GM19023 (cell line): ENCODE measurements around the gene LRMDA.

ENCODE experiments used
- ATAC-seq: cut with Tn5 transposase; IDR thresholded peaks from one replicate; pipeline ENCODE4 v1.9.1; 2021; ENCODE audit warnings: mild to moderate bottlenecking, moderate library complexity; ENCODE audit not compliant: unreplicated experiment

Gene LRMDA

DNA sequence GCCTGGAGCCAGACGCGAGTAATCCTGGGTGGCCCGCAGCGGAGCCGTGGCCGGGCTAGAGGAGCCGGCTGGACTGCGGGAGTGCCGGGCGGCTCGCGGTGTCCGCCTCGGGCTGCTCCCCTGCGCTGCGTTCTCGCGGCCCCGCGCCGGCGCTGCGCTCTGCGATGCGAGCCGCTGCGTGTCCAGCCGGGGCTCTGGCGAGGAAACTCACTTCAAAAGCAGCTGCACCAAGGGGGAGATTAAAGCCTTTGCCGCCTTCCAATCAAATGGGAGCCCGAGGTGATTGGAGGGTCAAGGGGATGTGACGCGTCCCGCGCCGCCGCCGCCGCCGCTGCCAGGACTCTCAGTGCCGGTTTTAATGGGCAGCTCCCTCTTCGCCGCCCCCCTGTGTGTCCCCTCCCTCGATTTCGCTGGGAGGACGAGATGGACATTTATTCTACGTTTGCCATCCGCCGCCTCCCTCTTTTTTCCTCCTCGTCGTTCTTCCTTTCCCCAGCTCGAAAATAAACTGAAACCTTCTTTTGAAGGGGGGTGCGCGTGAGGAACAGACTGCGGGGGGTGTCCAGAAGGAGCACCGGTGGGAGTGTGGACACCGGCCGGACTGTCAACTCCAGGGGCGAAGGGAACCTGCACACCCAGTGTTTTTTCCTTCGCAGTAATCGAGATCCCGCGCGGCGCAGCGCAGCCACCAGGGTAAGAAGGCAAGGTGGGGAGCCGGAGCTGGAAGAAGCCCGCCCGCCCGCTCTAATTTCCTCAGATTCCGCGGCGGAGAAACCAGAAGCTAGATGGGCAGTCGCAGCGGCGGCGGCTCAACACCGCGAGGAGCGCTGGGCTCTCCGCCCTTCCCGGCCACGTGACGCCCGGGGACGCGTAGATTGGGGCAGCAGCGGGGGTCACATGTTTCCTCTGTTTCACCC, 29.6 kb upstream of the LRMDA start, which contains the start of gene ZNF503:
Gene ZNF503 (minus strand): TSS at position 196 of the 917 bp plus-strand sequence. CDS start 345 bp downstream, outside the sequence.
- ATAC-seq = peak; percentile 57

DNA sequence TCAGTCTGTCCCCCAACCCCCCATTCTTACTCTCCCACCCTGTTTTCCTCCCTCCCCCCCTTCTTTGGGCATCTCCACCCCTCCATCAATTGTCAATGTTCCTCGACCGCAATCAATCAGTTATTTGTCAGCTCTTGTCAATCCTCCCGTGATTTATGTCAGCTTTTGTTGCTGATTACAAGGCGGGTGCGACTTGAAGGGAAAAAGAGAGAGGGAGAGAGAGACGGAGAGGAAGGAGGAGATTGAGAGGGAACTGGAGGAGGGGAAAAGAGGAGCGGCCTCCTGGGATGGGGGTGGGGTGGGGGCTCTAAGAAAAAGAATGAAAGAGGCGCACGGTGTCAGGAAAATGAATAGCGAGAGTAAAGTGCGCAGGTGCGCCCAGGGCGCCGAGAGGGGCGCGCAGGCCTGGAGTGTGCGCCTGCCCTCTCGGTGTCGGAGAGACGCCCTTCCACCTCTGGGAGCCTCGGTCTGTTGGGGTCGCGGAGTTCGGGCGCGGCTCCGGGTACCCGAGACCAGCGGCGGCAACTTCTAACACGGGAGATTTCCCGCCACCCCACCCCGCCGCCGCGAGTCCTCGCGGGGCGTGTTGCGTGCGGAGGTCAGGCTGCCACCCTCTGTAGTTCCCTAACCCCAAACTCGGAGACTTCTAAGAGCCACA, 28.8 kb upstream of the LRMDA start:
- no peak for ATAC-seq

DNA sequence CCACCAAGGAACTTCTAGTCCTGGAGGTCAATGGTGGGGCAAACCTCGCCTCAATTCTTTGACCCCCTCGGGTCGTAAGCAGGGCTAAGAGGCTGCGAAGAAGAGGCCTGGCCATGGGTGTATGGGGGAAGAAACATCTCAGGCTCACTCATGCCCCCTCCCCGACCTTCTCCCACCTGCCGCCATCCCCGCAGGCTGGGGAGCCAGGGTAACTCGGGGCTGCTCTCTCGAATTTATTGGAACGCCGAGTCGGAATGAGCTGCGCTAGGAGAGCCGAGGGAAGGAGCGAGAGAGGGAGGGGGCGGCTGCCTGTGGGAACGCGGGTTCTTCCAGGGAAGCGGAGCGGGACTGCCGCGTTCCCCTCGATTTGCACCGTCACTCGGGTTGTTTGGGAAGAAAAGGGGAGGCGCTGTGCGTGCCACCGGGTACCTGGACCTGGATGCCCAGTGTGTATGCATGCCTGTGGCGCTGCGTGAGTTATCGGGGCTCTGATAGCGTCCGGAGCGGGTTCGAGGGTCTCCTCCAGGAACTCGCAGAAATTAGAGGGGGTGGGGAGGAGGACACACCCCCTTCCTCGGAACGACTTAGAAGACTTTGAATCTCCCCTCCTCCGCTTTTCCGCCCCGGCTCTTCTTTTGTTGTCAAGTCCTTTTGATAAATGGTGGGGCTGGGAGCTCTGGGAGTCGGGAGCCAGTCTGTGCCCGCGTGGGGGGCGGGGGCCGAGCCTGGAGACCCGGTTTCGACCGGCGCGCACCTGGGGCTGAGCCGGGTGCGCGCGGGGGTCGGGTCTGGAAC, 28.1 kb upstream of the LRMDA start:
- ATAC-seq = no peak

DNA sequence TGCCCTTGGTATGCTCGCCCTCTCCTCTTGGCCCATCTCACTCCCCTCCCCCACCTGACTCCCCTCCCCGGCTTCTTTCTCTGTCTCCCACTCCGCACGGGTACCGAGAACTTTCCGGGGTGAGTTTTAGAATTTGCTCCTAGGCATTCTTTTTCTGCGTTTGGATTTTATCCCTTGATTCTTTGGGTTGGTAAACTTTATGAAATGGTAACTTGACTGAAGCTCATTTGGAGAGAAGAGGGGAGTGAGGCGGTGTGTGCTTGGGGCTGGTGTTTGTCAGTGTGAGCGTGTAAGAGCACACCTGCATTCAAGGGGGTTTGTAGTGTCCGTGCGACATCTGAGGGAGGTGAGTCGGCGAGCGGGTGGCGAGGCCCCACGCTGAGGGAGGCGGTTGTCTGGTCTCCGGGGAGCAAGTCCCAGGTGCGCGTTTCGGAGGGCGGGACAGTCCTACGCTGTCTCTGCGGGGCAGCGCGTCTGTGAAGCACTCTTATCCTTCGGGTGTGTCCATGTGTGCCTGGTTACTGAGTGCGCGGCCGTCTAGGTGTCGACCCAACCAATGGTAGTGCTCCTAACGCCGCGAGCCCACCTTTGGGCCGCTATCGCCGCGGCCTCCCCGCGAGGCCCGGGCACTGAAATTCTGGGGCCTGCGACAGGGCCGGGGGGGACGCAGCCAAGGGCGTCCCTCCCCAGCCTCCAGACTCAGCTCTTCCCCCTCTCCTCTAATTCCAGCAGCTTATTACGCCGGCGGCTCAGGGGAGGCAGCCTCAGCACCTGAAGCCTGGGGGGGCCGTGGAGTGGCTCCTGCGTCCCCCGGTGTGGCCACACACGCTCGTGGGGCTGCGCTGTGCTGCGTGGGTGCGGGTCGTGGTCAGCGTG, 27.2 kb upstream of the LRMDA start:
- ATAC-seq = no peak

DNA sequence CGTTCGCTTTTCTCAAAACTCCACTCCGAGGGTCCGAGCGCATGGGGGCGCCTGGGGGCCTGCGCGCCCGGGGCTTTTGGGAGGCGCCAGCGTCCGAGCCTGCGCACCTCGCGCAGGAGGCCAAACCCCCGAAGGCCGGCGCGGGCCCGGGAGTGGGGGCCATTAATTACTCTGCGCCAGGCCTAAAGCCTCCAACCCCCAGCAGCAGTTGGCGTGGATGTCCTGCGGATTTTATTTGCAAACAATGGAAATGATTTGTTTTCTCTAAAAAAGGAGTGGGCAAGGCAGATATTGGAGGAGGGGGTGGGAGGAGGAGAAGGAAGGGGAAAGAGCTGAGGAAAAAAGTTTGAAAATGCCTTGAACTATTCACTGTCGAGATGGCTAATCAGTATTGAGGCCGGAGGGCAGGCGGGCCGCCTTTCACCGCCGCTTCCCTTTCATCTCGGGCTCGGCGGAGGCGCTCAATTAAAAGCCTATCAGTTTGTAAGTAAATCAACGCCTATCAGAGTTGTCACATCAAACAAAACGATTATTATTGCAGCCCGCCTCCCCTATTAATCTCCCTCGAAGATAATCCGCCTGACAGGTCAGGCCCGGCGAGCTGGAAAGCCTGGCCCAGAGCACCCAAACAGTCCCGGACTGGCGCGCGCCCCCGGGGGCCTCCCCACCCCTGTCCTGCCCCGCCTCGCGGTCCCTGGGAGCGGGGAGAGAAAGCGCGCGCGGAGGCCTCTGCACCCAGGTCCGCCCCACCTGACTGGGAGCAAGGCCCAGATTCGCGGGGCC, 26.4 kb upstream of the LRMDA start:
- ATAC-seq = no peak

DNA sequence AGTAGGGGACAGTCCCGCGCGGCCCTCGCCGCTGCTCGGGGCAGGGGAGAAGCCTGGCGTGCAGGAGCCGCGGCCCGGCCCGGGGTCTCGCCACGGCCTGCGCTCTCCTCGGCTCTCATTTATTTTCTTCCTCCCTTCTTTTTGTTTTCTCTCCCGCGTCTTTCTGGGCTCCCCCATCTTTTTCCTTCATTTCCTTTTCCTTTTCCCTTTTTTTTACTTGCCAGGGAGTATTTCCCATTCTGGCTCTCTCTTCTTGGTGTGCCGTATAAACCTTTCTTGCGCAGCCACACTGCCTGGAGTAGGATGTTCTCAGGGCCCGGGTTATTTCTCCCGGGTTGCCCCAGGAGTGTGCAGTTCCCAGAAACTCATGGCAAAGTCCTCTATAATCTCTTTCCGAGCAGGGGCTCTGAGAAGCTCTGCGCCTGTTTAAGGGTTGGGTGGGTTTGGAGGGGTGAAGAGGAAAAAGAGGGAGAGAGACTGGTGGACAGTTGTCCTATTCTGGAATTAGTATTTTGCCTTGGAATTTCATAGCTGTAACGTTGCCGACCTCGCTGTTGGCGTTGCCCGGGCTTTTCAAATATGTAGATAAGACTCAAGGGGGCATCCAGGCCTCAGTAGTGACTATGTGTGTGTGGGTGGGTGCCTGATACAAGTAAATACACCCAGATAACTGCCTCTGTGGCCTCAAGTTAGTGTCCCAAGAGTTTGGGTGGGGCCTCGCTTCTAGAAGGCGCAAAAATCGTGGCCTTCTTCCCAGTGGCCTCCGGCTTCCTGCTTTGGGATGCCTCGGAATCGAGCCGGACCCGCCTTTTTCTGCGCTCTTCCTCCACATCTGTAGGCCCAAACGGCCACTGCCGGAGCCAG, 25.6 kb upstream of the LRMDA start:
- ATAC-seq = no peak

DNA sequence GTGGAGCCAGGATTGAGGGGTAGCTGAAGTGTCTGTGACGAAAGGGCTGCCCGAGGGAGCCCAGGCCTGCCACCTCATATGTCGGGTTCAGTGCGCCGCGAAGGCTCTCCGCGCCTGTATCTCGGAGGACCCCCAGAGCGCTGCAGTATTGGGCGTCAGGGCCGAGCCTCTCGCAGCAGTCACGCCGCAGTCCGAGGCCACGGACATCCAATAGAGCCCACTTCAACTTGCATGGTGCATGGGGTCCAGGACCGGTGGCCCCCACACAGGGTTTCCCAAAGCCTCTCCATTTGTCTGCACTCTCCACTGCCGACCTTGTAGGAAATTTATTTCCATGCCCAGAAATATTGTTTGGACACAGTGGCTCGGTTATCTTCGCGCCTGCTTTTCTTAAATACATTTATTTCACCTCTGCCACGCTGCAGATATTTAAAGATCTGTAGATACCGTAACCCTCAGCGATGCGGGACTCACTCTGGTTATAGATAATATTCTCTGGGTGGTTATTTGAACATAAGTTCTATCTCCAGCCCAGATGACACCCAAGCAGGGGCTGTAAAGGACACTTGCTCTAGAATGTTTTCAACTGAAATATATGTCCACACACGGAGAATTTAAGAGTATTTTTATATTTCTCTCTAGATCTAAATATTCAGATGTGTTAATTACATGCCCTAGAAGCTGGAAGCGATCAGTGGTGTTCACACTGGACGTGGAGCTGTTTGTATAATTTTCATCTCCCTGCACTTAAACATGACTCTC, 24.8 kb upstream of the LRMDA start:
- no peak for ATAC-seq

DNA sequence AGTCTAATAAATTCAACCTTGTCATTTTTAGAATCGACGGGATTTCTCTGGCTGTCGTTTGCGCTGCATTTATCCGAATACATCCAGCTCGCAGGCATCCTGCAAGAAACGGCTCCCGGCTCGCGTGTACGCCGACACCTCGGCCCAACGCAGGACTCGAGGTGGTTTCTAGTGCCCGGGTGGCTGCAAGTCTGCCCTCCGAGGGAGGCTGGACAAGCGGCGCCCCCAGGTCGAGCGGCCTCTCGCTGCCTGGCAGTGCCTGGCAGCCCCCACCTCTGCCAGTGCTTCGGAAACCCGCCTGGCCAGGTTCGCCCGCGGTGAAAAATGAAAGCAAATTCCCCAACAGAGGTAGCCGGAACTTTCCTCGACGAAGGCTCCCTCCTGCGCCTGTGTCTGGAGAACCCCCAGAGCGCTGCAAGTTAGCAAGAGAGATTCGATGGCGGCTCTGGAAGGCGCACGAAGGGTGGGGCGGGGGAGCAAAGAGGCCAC, 24.2 kb upstream of the LRMDA start:
- no peak for ATAC-seq

DNA sequence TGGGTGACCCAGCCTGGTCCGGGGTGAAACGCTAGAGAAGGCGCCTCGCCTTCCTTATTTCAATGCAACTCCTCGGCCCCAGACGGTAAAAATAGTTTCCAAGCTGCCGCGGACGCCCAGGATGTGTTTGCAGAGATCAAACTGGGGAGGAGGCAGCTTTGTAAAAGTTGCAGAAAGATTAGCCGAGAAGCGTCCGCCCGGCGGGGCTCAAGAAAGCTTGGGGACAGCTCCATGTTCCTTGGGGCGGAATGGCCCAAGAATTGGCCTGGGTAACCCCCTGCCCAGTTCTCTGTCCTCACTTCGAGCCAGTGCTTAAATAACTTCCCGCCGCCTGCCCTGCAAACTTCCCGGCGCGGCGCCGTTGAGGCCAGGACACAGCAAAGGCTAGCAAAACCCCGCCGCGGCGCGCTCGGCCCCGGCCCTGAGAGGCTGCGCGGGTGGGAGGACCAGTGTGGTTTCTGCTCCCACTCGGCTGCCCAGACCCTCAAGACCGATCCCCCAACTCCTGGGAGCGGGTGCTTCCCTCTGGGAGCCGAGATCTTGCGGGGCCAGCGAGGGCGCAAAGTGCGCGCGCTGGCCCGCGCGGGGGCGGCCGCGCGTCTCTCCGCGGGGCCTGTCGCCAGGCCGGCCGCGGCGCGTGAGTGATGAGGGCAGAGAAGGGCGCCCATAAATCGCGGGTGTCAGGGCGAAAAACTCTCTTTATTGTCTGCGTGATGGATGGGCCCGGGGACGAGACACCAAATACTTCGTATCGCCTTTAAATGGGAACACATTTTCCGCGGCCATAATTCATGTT, 23.5 kb upstream of the LRMDA start:
- no peak for ATAC-seq

DNA sequence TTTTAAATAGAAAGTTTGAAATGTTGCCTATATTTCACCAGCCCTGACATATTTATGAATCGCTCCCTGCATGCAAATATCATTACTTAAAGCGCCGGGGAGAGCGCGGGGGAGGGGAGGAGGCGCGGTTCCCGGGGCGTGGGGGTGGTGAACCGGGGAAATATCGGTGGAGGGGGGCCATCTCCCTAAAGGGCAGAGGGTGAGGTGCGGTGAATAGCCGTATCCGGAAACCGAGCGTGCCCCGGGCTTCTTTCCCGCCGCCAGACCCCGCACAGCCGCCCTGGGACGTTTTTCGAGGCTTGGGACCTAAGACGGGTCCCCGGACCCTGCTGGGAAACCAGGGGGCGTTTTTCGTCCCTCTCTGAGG, 22.9 kb upstream of the LRMDA start:
- ATAC-seq = no peak

DNA sequence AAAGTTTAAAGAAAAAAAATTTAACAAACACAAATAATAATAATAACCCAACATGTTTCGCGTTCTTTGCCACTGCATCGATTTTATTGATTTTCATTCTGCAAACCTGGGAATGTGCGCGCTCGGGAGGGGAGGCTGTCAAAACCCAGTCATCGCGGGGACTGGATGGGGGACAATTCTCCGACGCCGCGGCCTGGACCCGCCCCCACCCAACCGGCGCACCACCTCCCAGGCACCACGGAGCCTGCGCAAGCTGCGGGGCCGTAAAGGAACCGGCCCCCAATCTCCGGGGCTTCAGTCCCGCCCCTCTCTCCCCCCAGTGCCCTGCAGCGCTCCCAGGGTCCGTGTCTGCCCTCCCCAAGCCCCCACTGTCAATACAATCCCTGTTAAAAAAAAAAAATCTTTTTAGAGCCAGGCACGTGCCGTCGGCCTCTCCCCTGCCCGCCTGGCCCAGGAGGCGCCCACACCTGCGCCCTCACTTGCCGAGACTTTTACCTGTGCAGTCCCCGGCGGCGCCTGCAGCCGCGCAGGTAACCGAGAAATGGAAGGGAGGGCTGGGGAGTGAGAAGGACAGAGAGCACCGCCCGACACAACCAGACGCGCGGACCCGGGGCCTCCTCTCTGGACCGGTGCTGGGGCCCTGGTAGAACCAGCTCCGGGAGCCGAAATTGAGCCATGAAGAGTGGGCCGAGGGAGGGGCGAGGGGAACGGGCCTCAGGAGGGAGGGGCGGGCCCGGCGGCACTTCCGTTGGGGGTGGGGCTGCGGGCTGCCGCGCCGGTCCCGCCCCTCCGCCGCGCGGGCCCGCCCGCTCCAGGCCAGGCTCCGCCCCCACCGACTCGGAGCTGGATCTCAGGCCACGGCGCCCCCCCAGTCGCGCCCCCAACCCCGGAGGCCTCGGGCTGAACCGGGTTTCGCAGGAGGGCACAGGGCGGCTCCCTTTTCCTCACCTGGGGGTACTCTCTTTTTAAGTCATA, 22.2 kb upstream of the LRMDA start:
- peak; percentile 59 for ATAC-seq

DNA sequence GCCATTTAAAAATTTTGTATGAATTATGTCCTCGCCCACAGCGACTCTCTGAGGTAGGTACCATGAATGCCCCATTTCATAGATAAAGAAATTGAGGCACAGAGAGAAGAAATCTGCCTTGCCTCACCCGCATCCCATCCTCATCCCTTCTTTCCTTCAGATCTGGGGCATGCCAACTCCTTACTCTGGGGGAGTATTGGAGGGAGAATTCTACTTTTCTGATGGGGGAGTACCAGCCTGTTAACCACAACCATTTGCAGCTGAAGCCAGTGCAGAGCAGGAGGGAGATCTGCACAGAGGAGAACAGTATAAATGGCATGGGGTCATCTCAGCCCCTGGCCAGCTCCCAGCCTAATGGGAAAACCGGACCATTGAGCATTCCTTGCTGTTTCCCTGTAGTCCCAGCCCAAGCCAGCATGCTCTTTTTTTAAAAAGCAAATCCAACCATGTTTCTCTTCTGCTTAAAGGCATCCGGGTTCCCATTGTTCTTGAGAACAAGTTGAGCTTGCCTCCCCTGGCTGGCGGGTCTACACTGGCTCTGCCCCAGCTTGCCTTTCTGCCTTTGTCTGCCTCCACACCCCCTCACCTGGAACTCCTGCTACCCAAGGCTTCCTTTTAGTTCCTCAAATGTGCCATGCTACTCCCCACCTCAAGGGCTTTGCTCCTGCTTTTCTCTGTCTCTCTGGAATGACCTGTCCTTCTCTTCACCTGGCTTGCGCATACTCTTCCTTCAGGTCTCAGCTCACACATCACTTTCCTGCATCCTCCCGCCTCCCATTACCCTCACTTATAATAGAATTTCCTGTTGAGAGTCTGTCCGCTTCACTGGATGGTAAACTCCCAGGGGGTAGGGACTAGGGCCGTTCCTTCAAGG, 21.1 kb upstream of the LRMDA start:
- no peak for ATAC-seq

DNA sequence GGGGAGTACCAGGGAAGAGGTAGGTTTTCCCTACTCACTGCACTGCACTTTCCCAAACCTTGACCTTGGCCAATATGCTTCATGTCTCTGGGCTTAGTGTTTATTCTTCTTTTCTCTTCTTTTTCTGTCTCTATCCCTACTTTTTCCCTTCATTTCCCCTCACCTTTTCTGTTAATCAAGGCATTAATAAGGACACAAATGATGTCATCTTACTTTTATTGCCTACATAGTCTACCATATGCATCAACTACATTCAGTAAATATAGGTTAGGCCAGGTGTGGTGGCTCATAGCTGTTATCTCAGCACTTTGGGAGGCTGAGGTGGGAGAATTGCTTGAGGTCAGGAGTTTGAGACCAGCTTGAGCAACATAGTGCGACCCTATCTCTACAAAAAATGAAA, 16.9 kb upstream of the LRMDA start:
- no peak for ATAC-seq

DNA sequence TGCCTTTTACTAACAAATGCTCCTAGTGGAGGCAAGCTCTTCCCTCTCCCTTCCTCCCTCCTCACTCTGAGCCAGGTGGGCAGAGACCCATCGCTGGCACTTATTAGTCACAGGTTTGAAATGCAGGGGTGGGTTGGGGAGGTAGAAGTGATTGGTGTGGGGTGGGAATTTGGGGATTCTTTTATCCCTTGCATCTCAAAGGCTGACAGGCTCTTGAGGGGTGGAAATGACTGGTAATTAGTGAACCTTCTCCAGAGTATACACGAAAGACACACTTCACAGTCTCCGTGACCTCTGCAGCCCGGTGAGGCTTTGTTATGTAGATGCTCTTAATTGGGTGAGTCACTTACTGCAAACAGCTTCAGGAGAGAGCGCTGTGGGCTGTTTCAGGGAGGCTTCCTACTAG, 13.9 kb upstream of the LRMDA start:
- no peak for ATAC-seq

DNA sequence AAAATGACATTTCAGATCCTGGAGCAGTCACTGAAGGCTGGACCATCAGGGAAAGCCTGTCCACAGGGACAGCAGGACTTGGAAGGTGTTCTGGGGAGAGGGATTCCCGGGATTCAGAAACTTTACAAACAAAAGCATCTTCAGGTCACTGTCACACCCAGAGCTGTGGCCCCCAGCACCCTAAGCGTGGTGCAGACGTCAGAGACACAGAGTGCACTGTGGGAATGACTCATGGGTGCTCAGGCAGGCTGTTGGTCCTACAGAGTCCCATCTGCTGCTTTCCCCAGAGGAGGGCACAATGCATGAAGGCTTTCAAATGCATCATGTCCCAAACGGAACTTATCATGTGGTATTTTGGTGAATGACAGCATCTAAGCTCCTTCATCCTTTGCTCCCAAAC, 13.1 kb upstream of the LRMDA start:
- ATAC-seq = no peak
